MCF 10A (cell line): ENCODE data around the gene FRMD3. TPM values are rescaled to one million over a fixed set of nuclear protein-coding genes. Genes with fewer than 3 reads are reported as not detected.

Source experiments
- BruUV-seq: library from RNA; stranded (reverse); fragments of 400-500 nt; replicated peaks from 2 replicates; lab custom pipeline; 2021; lab: Mats Ljungman, UMichigan
- CTCF ChIA-PET: fragments of 300-600 bp; sonication (Branson Sonifier 250); formaldehyde crosslinking; extraction: SDS; loops from one replicate; lab custom pipeline; 2021; ENCODE audit warnings: antibody characterized with exemption, inconsistent platforms; lab: Yijun Ruan, JAX
- POLR2A ChIA-PET: fragments of 300-600, 350-650 bp; sonication (Branson Sonifier 250); formaldehyde crosslinking; extraction: SDS; loops from one replicate; lab custom pipeline; 2020; ENCODE audit warnings: antibody characterized with exemption, inconsistent platforms; lab: Yijun Ruan, JAX
- DNase-seq: peaks from one replicate; pipeline ENCODE4 v3.0.0-alpha.2; 2018; ENCODE audit not compliant: unreplicated experiment
- H3K27ac Mint-ChIP-seq: one replicate; pipeline ENCODE4 v1.8.0; 2022; ENCODE audit warnings: mild to moderate bottlenecking, low read depth, mixed read lengths; ENCODE audit not compliant: unreplicated experiment
- H3K27me3 Mint-ChIP-seq: one replicate; pipeline ENCODE4 v1.8.0; 2022; ENCODE audit warnings: mixed read lengths; ENCODE audit not compliant: insufficient read depth, unreplicated experiment
- H3K36me3 Mint-ChIP-seq: one replicate; pipeline ENCODE4 v1.8.0; 2022; ENCODE audit warnings: mild to moderate bottlenecking, moderate library complexity, mixed read lengths; ENCODE audit not compliant: insufficient read depth, unreplicated experiment
- H3K4me1 Mint-ChIP-seq: one replicate; pipeline ENCODE4 v1.8.0; 2022; ENCODE audit warnings: mixed read lengths; ENCODE audit not compliant: insufficient read depth, unreplicated experiment
- H3K4me3 Mint-ChIP-seq: one replicate; pipeline ENCODE4 v1.8.0; 2022; ENCODE audit warnings: mild to moderate bottlenecking, moderate library complexity, mixed read lengths; ENCODE audit not compliant: unreplicated experiment
- H3K9me3 Mint-ChIP-seq: one replicate; pipeline ENCODE4 v1.8.0; 2022; ENCODE audit warnings: mixed read lengths; ENCODE audit not compliant: unreplicated experiment
- intact Hi-C: fragments of 100-400 bp; cut with micrococcal nuclease; formaldehyde crosslinking; loops from 2 replicates; pipeline ENCODE4 v1.14.1; 2022
- total RNA-seq: library from RNA; stranded (reverse); gene quantifications from 2 replicates; pipeline ENCODE4 v1.2.3, GENCODE V29; 2022
- TF ChIP-seq, protein P1 (sequence below): fragments of 200-600 bp; IDR thresholded peaks from one replicate; pipeline ENCODE4 v1.8.0; 2022; ENCODE audit warnings: antibody characterized with exemption, mild to moderate bottlenecking; ENCODE audit not compliant: unreplicated experiment

FRMD3 gene
- total RNA-seq, 1 experiment from 2014 or later: 0.28 TPM

DNA sequence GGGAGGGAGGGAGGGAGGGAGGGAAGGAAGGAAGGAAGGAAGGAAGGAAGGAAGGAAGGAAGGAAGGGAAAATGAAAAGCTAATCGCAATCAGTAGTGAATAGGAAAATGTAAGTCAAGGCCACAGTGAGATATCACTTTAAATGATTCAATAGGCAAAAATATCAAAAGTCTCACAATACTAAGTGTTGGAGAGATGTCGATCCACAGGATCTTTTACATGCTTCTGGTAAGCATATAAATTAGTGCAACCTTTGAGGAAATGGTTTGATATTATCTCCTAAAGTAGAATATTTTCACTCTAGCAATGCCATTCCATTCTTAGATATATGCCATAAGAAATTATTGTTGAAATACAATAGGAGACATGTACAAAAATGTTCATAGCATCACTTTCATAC lies 58.4 kb downstream of the FRMD3 start:
- H3K4me3 Mint-ChIP-seq: no peak overlapping the region
- CTCF ChIA-PET: interaction anchor here (0.6 kb wide), 1 partner anchor 783 kb away, joined by 3 read pairs; no protein-coding TSS in a partner anchor
- H3K27me3 Mint-ChIP-seq: no peaks in the 10 kb centered on the region
- intact Hi-C loops: no loop called here
- POLR2A ChIA-PET: no interaction called here
- H3K27ac Mint-ChIP-seq: no peak overlapping the region
- no peaks in the 10 kb centered on the region for H3K4me1 Mint-ChIP-seq
- DNase-seq: no peak
- H3K9me3 Mint-ChIP-seq: peaks cover 11% of the 10 kb centered on the region
- no peaks in the 10 kb centered on the region for H3K36me3 Mint-ChIP-seq
- no TSS peak for BruUV-seq
- TF ChIP-seq, protein P1, sequence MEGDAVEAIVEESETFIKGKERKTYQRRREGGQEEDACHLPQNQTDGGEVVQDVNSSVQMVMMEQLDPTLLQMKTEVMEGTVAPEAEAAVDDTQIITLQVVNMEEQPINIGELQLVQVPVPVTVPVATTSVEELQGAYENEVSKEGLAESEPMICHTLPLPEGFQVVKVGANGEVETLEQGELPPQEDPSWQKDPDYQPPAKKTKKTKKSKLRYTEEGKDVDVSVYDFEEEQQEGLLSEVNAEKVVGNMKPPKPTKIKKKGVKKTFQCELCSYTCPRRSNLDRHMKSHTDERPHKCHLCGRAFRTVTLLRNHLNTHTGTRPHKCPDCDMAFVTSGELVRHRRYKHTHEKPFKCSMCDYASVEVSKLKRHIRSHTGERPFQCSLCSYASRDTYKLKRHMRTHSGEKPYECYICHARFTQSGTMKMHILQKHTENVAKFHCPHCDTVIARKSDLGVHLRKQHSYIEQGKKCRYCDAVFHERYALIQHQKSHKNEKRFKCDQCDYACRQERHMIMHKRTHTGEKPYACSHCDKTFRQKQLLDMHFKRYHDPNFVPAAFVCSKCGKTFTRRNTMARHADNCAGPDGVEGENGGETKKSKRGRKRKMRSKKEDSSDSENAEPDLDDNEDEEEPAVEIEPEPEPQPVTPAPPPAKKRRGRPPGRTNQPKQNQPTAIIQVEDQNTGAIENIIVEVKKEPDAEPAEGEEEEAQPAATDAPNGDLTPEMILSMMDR: no peak

DNA sequence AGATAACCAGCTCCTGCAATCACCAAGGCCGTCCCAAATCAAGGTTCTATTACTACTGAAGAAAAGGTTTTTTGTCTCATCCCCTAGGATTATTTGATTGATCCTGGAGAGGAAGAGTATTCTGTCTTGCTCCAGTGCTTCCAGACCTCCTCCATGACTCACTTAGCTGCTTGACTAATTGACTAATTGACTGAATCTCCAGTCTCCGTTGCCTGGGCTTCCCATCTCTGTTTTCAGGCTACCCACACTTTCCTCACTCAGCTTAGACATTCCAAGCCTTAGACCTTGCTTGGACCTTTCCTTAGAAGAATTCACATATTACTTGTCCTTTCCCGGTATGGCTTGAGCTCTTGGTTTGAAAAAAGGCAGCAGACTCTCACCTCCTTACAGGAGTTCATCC lies 60.6 kb downstream of the FRMD3 start:
- BruUV-seq: no TSS peak
- ChIA-PET CTCF (interaction anchor here (0.9 kb wide), 1 partner anchor 146 kb away, joined by 4 read pairs; no protein-coding TSS in a partner anchor), POLR2A (no interaction called here)
- H3K4me3 Mint-ChIP-seq: no peak overlapping the region
- peak; percentile 7 for DNase-seq
- TF ChIP-seq, protein P1: no peak
- H3K4me1 Mint-ChIP-seq: peaks cover 9% of the 10 kb centered on the region
- no peak overlapping the region for H3K27ac Mint-ChIP-seq
- intact Hi-C loops: no loop called here
- H3K36me3 Mint-ChIP-seq: no peaks in the 10 kb centered on the region
- no peaks in the 10 kb centered on the region for H3K27me3 Mint-ChIP-seq
- peaks cover 11% of the 10 kb centered on the region for H3K9me3 Mint-ChIP-seq

DNA sequence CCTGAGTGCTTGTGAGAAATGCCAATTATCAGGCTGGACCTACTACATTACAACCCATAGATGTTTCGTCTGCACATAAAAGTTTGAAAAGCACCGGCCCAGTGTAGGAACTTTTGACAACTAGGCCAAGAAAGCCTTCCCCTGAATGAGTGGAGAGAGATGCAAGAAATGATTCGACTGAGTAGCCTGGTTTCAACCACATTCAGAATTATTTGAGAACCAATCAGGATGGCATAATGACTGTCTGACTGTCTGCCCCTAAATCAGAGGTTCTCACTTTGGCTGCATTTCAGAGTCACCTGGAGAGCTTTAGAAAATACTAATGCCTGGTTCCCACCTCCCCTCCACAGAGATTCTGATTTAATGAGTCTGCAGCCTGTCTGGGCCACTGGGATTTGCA lies 61.1 kb downstream of the FRMD3 start:
- CTCF ChIA-PET: interaction anchor here (0.9 kb wide), 1 partner anchor 146 kb away, joined by 4 read pairs; no protein-coding TSS in a partner anchor
- H3K27ac Mint-ChIP-seq: no peak overlapping the region
- no peak overlapping the region for H3K4me3 Mint-ChIP-seq
- no peaks in the 10 kb centered on the region for H3K27me3 Mint-ChIP-seq
- TF ChIP-seq, protein P1: no peak
- no TSS peak for BruUV-seq
- H3K36me3 Mint-ChIP-seq: no peaks in the 10 kb centered on the region
- no peak for DNase-seq
- peaks cover 11% of the 10 kb centered on the region for H3K4me1 Mint-ChIP-seq
- peaks cover 11% of the 10 kb centered on the region for H3K9me3 Mint-ChIP-seq
- POLR2A ChIA-PET: no interaction called here
- intact Hi-C loops: no loop called here

DNA sequence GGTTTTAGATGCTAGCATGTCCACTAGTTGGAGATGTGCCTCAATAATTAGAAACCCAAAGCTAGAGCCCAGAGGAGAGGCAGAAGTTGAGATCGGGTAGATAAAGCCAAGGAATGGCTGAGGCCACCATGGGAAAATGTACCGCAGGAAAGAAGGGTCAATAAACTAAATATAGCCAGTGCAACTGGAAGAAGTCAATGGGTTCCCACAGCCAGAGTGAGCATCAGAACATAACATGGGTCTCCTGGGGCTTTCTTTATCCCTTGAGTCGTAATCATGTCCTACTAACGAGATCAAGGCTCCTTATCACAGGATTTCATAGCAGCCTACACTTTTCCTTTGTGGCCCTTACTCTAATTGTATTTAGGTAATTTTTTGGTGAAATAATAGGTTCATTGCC lies 61.7 kb downstream of the FRMD3 start:
- Mint-ChIP-seq H3K27ac (no peak overlapping the region), H3K4me3 (no peak overlapping the region), H3K9me3 (peaks cover 11% of the 10 kb centered on the region), H3K4me1 (peaks cover 13% of the 10 kb centered on the region), H3K36me3 (no peaks in the 10 kb centered on the region), H3K27me3 (no peaks in the 10 kb centered on the region)
- POLR2A ChIA-PET: no interaction called here
- no peak for DNase-seq
- TF ChIP-seq, protein P1: no peak
- BruUV-seq: no TSS peak
- CTCF ChIA-PET: no interaction called here
- intact Hi-C loops: no loop called here
